Measurements from ENCODE around the gene WDFY3.

WDFY3 gene

GRCh38 chr4:84804136-84804535 is 162.4 kb downstream of the WDFY3 start:
- no peak for DNase-seq (ENCODE audit: low read depth, low spot score)

DNA sequence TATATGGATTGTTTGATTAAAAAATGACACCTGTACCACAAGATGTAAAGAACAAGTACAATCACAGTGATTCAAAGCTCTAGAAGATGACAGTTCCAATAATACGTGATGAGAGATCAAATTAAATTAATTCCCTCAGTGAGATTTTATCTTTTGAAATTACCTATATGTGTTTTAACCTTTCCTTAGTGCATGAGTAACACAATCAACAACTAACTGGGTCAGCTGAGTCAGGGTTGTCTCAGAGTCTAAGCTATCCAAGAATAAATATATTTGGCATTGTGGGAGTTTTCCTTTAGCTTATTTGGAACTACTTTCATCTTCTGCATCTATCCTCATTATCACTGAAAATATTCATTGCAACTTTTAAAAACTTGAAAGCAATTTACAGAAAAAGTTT is 162.8 kb downstream of the WDFY3 start:
- H3K27ac ChIP-seq = peak overlapping the region; percentile 6
- DNase-seq (ENCODE audit: low read depth, low spot score) = no peak

More at GRCh38 chr4:84804136-84804535, 162.4 kb downstream of the WDFY3 start:
- peak overlapping the region; percentile 6 for H3K27ac ChIP-seq

GRCh38 chr4:84803116-84803515 is 163.4 kb downstream of the WDFY3 start:
- no peak overlapping the region for H3K27ac ChIP-seq
- no peak for DNase-seq (ENCODE audit: low read depth, low spot score)

GRCh38 chr4:84800256-84800655 is 166.2 kb downstream of the WDFY3 start:
- peak overlapping the region; percentile 56 for H3K27ac ChIP-seq
- DNase-seq (ENCODE audit: low read depth, low spot score) = peak; percentile 48

DNA sequence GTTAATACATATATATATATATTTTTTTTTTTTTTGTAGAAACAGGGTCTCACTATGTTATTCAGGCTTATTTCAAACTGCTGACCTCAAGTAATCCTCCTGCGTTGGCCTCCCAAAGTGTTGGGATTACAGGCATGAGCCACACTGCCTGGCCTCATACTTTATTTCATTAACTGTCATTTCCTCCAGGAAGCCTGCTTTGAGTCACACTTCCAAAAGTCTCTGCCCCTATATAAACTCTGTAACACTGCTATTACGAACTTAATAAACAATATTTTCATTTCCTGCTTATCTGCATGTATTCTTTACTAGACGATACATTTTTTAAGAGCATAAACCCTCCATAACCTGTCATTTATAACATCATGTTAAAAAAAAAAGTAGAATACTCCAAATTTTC is 167.2 kb downstream of the WDFY3 start:
- no peak for DNase-seq (ENCODE audit: low read depth, low spot score)
- H3K27ac ChIP-seq = peak overlapping the region; percentile 56

DNA sequence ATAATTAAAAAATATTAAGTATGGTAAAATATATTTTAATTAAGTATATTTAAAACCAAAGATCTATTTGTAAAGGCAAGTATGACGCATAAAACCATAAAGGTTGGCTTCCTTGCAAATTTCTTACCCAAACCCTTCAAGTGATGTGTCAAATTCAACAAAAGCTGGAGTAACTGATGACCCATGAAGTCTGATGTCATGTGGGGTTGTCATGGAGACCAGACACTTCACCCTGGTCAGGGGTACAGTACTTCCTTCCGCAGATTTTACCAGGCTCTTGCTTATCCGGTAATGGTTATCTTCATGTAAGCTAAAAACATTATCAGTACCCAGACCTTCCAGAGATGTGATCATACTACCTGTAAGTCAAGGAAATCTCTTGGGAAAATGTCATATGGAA is 170.1 kb downstream of the WDFY3 start:
- no peak overlapping the region for H3K27ac ChIP-seq
- DNase-seq (ENCODE audit: low read depth, low spot score) = no peak

GRCh38 chr4:84792366-84793301 is 173.9 kb downstream of the WDFY3 start:
- H3K27ac ChIP-seq = no peak overlapping the region
- no peak for DNase-seq (ENCODE audit: low read depth, low spot score)

- no peak overlapping the region for H3K27ac ChIP-seq
These were observed 175.5 kb downstream of the WDFY3 start for GRCh38 chr4:84790769-84791565.

DNA sequence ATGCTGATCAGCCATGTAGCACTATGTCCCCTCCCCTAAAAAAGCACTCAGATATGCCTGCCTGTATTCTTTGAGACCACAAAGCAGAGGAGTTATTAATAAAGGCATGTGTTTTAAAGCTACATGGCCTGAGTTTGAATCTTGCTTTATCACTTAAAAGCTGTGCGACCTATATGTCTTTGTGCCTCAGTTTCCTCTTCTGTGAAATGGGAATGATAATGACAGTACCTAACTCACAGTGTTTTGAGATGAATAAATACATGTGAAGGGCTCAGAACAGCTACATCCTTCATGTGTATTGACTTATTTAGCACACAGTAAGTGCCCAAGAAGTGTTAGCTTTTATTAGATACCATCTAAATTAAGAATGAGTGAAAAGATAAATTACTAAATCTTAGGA is 180.0 kb downstream of the WDFY3 start:
- no peak for DNase-seq (ENCODE audit: low read depth, low spot score)
- no peak overlapping the region for H3K27ac ChIP-seq

More at GRCh38 chr4:84790769-84791565, 175.5 kb downstream of the WDFY3 start:
- no peak for DNase-seq (ENCODE audit: low read depth, low spot score)

DNA sequence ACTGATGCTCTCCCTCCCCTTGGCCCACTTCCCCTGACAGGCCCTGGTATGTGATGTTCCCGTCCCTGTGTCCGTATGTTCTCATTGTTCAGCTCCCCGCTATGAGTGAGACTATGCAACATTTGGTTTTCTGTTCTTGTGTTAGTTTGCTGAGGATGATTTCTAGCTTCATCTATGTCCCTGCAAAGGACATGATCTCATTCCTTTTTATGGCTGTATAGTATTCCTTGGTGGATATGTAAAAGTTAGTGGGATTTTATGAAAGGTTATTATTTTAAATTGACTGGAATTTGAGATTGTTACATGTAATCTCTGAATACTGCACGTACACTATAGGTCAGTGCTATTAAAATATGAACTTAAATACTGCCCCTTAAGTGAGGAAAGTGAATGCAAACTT is 184.0 kb downstream of the WDFY3 start:
- no peak for DNase-seq (ENCODE audit: low read depth, low spot score)
- H3K27ac ChIP-seq = no peak overlapping the region

DNA sequence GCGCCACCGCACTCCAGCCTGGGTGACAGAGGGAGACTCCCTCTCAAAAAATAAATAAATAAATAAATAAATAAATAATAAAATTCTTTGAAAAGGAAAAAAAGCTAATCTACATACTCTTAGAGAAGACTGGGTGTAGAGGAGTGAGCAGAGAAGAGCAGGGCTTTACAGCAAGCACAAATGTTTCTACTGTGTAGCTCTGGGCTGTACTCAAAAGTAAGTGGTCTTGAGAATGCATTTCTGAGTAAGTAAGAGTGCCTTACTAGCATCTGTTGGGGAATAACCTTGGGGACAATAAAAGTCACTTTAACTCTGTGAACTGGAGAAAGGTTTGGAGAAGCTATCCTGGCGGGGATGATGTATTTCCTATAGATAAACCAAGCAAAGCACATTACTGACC is 185.8 kb downstream of the WDFY3 start:
- no peak overlapping the region for H3K27ac ChIP-seq
- DNase-seq (ENCODE audit: low read depth, low spot score) = no peak

- H3K27ac ChIP-seq = no peak overlapping the region
- no peak for DNase-seq (ENCODE audit: low read depth, low spot score)
These were observed 188.4 kb downstream of the WDFY3 start for GRCh38 chr4:84778041-84778440.

GRCh38 chr4:84767168-84767567 is 199.3 kb downstream of the WDFY3 start:
- no peak for DNase-seq (ENCODE audit: low read depth, low spot score)
- no peak overlapping the region for H3K27ac ChIP-seq

DNA sequence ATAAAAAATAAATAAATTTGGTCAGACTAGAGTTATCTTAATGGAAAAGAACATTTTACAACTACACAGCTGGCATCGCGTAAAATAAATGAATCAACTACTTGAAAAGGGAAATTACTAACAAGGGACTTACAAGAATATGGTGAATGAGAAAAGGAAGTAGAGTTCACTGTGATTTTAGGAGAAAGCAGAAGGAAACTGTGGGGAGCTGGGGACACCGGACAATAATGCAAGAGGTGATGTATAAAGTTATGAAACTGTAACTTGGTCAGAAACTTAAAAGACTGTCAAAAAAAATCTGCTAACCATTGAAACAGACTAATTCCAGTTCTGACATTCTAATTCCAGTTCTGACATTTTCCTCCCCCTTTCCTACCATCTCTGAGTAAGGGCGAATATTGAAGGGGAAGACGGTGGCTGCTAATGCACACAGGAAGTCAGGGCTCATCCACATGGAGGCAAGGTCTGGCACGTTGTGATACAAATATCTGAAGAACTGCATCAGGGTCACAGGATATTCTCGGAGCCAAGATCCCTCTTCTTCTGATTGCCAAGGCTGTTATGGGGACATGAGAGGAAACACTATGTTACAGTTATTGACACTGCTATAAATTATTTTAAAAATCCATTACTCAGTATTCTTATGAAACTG is 213.0 kb downstream of the WDFY3 start:
- DNase-seq (ENCODE audit: low read depth, low spot score) = no peak
- H3K27ac ChIP-seq = no peak overlapping the region

GRCh38 chr4:84751707-84752106 is 214.8 kb downstream of the WDFY3 start:
- DNase-seq (ENCODE audit: low read depth, low spot score) = no peak
- no peak overlapping the region for H3K27ac ChIP-seq

DNA sequence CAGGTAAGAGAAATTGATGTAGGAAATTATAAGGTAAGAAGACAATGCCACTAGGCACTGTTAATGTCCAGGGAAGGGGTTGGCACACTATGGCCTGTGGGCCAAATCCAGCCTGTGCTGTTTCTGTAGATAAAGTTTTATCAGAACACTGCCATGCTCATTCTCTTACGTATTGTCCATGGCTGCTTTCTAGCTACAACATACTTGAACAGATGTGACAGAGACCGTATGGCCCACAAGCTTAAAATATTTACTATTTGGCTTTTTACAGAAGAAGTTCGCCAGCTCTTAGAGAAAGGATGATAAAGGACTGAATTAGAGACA is 215.6 kb downstream of the WDFY3 start:
- H3K27ac ChIP-seq = no peak overlapping the region
- DNase-seq (ENCODE audit: low read depth, low spot score) = no peak

DNA sequence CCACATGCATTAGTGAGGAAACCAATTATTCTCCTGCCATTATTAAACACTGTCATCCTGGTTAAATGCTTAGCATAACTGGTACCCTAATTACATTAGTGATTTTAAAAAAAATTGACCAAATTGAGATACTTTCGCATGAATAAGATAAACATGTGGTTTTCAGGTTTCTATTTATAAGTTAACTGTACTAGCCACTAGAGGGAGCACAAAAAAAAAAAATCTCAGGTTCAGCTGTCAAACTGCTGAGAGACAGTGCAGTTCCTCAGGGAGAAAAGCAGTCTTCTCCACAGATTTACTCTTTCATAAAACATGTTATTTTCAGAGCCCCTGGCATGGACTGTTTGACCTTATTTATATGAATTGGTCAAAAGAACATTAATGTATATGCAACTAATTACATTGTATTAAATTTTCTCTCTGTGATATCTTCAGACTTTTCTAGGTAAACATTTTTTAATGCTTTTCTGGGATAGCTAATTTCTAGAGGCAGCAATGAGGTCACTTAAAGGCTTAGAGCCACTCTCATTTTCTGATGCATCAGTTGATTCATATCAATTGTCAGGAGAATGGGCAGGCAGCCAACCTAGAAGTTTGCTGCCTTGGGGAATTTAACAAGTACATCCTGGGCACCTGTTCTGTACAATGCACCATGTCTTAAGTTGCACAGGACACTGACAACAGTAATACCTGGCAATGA is 216.1 kb downstream of the WDFY3 start:
- no peak overlapping the region for H3K27ac ChIP-seq
- no peak for DNase-seq (ENCODE audit: low read depth, low spot score)

GRCh38 chr4:84740057-84740456 is 226.4 kb downstream of the WDFY3 start:
- H3K27ac ChIP-seq = no peak overlapping the region
- DNase-seq (ENCODE audit: low read depth, low spot score) = no peak

DNA sequence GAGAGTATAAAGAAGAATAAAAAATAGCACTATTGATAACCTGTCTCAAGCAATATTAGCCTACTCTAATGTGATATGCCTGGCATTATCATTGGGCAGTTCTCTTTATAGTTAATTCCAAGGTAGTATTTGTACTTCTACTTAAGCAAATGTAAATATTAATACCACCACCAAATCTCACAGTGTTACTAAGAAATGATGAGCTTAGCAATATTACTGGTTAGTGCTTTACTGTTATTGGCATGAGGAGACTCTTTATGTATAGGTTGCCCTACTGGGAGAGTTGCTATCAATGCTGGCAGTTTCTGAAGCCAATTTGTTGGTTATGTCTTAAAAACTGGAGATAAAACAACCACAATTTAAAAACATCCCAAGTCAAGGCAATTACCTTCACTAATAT is 227.9 kb downstream of the WDFY3 start:
- no peak for DNase-seq (ENCODE audit: low read depth, low spot score)
- no peak overlapping the region for H3K27ac ChIP-seq

- H3K27ac ChIP-seq = no peak overlapping the region
- no peak for DNase-seq (ENCODE audit: low read depth, low spot score)
These were observed 228.8 kb downstream of the WDFY3 start for GRCh38 chr4:84737656-84738055.

Measured in epithelial cell of prostate (primary cell).